RWPE2 (cell line): ENCODE measurements around the gene PCDH1.

Experiments
- ATAC-seq: fragments of 200-7000 bp; cut with Tn5 transposase; 3 replicates; pipeline ENCODE4 v1.9.1; 2021; ENCODE audit warnings: low read depth
- DNase-seq: peaks from one replicate; pipeline ENCODE4 v3.0.0-alpha.2; 2020; ENCODE audit warnings: low spot score
- H3K27ac ChIP-seq: fragments of 450-650 bp; 2 replicates; pipeline ENCODE4 v1.5.1; 2017; ENCODE audit warnings: mild to moderate bottlenecking; ENCODE audit not compliant: poor library complexity, severe bottlenecking
- H3K27me3 ChIP-seq: fragments of 250-450 bp; sonication (Bioruptor Pico); 2 replicates; pipeline ENCODE4 v1.5.1; 2021; ENCODE audit warnings: mild to moderate bottlenecking, moderate library complexity; ENCODE audit not compliant: insufficient read depth, poor library complexity, severe bottlenecking
- H3K36me3 ChIP-seq: fragments of 250-450 bp; sonication (Bioruptor Pico); 2 replicates; pipeline ENCODE4 v1.5.1; 2020; ENCODE audit warnings: low read depth, mild to moderate bottlenecking, moderate library complexity
- H3K4me1 ChIP-seq: fragments of 250-450 bp; sonication (Bioruptor Pico); 2 replicates; pipeline ENCODE4 v1.5.1; 2021; ENCODE audit warnings: mild to moderate bottlenecking, moderate library complexity; ENCODE audit not compliant: insufficient read depth, poor library complexity, severe bottlenecking
- H3K4me3 ChIP-seq: fragments of 250-450 bp; sonication (Bioruptor Pico); 2 replicates; pipeline ENCODE4 v1.5.1; 2021; ENCODE audit warnings: mild to moderate bottlenecking, moderate library complexity; ENCODE audit not compliant: severe bottlenecking
- H3K9me3 ChIP-seq: fragments of 250-450 bp; sonication (Bioruptor Pico); 2 replicates; pipeline ENCODE4 v1.5.1; 2021; ENCODE audit warnings: mild to moderate bottlenecking, moderate library complexity; ENCODE audit not compliant: severe bottlenecking
- CTCF ChIP-seq: fragments of 450-650 bp; IDR thresholded peaks from one replicate; pipeline ENCODE4 v1.5.1; 2017; ENCODE audit warnings: mild to moderate bottlenecking, moderate library complexity; ENCODE audit not compliant: poor library complexity, severe bottlenecking

Gene PCDH1

GRCh38 chr5:141848744-141849414 lies 29.3 kb downstream of the PCDH1 start:
- peak; percentile 75 for ATAC-seq
- H3K4me3 ChIP-seq = peak overlapping the region; percentile 46
- no peaks in the 10 kb centered on the region for H3K36me3 ChIP-seq
- no peak for TF ChIP-seq CTCF
- peaks cover 10% of the 10 kb centered on the region for H3K4me1 ChIP-seq
- H3K9me3 ChIP-seq = no peaks in the 10 kb centered on the region
- peak overlapping the region; percentile 99 for H3K27ac ChIP-seq
- DNase-seq = peak; percentile 93
- H3K27me3 ChIP-seq = no peaks in the 10 kb centered on the region

- ATAC-seq = no peak
- DNase-seq = no peak
- no peaks in the 10 kb centered on the region for H3K9me3 ChIP-seq
- no peaks in the 10 kb centered on the region for H3K36me3 ChIP-seq
- TF ChIP-seq CTCF = no peak
- peaks cover 20% of the 10 kb centered on the region for H3K4me1 ChIP-seq
- no peaks in the 10 kb centered on the region for H3K27me3 ChIP-seq
- H3K27ac ChIP-seq = no peak overlapping the region
- no peak overlapping the region for H3K4me3 ChIP-seq
Measured at GRCh38 chr5:141846031-141846430, 32.2 kb downstream of the PCDH1 start.

- H3K36me3 ChIP-seq = no peaks in the 10 kb centered on the region
- H3K9me3 ChIP-seq = no peaks in the 10 kb centered on the region
- no peak for TF ChIP-seq CTCF
- no peak overlapping the region for H3K4me3 ChIP-seq
- H3K27me3 ChIP-seq = no peaks in the 10 kb centered on the region
- peaks cover 20% of the 10 kb centered on the region for H3K4me1 ChIP-seq
- ATAC-seq (no peak), DNase-seq (no peak)
- H3K27ac ChIP-seq = no peak overlapping the region
Measured at GRCh38 chr5:141845371-141845851, 32.8 kb downstream of the PCDH1 start.

- DNase-seq = no peak
- no peak for TF ChIP-seq CTCF
- no peaks in the 10 kb centered on the region for H3K9me3 ChIP-seq
- peaks cover 20% of the 10 kb centered on the region for H3K4me1 ChIP-seq
- ATAC-seq = no peak
- H3K27me3 ChIP-seq = no peaks in the 10 kb centered on the region
- no peak overlapping the region for H3K4me3 ChIP-seq
- H3K27ac ChIP-seq = no peak overlapping the region
- H3K36me3 ChIP-seq = no peaks in the 10 kb centered on the region
Measured at GRCh38 chr5:141844414-141845097, 33.7 kb downstream of the PCDH1 start.
